HepG2 (cell line): ENCODE measurements around the gene ZBTB22. TPM values are rescaled to one million over a fixed set of nuclear protein-coding genes. Genes with fewer than 3 reads are reported as not detected.

Experiments used
- ATAC-seq: fragments of 200-7000 bp; cut with Tn5 transposase; 3 replicates; pipeline ENCODE4 v1.9.1; 2020; ENCODE audit warnings: mild to moderate bottlenecking, moderate library complexity
- BruUV-seq: library from RNA; stranded (reverse); fragments of 400-500 nt; replicated peaks from 2 replicates; lab custom pipeline; 2021; lab: Mats Ljungman, UMichigan
- CTCF ChIA-PET: fragments of 300-600 bp; formaldehyde crosslinking; extraction: SDS; loops from one replicate; lab custom pipeline; 2021; ENCODE audit warnings: low total read pairs, inconsistent platforms, low intra/inter-chr PET ratio; lab: Yijun Ruan, JAX
- POLR2A ChIA-PET: fragments of 350-600 bp; sonication (Branson Sonifier 250); formaldehyde crosslinking; loops from one replicate; lab custom pipeline; 2020; ENCODE audit warnings: antibody characterized with exemption, inconsistent platforms; lab: Yijun Ruan, JAX
- DNase-seq: peaks from one replicate; pipeline ENCODE4 v3.0.0-alpha.2; 2015; ENCODE audit warnings: low spot score
- FAIRE-seq: peaks from 3 replicates; lab custom pipeline; 2011; peaks lifted over from hg19 to GRCh38; lab: Jason Lieb, UNC
- H2AFZ ChIP-seq: one replicate; pipeline ENCODE4 v1.6.1; 2011; ENCODE audit warnings: low read length, inconsistent platforms
- H3K27ac ChIP-seq: fragments of 300-600 bp; 3 replicates; pipeline ENCODE4 v1.8.0; 2011; ENCODE audit warnings: mixed run types, mild to moderate bottlenecking, mixed read lengths, low read length, inconsistent platforms; ENCODE audit not compliant: insufficient read depth; ENCODE audit errors: extremely low read length
- H3K27me3 ChIP-seq, 2 experiments: fragments of 200-600 bp in 1 of 2; 2 replicates in 1 of 2; 3 replicates in 1 of 2; pipeline versions ENCODE4 v1.6.0 to v1.8.0; 2011; ENCODE audit warnings: low read length in 2 of 2, mild to moderate bottlenecking in 2 of 2, moderate library complexity in 2 of 2, inconsistent platforms in 1 of 2; ENCODE audit not compliant: insufficient read depth in 2 of 2, control insufficient read depth in 1 of 2
- H3K36me3 ChIP-seq, 2 experiments: fragments of 200-600 bp in 1 of 2; replicated peaks in 1 of 2; 2 replicates in 1 of 2; 3 replicates in 1 of 2; pipeline versions ENCODE4 v1.5.1 to v1.8.0; 2011; ENCODE audit warnings: low read length in 2 of 2, inconsistent platforms in 1 of 2; ENCODE audit not compliant: insufficient read depth in 2 of 2, control insufficient read depth in 1 of 2
- H3K4me1 ChIP-seq: 2 replicates; pipeline ENCODE4 v1.5.1; 2012; ENCODE audit warnings: low read length, inconsistent platforms; ENCODE audit not compliant: insufficient read depth
- H3K4me2 ChIP-seq: 2 replicates; pipeline ENCODE4 v1.6.0; 2011; ENCODE audit warnings: low read depth, low read length, inconsistent platforms
- H3K4me3 ChIP-seq, 3 experiments: fragments of 200-600 bp in 1 of 3; sonication (generic), shearing (Covaris generic) in 1 of 3; replicated peaks in 1 of 3; 2 replicates each; pipeline ENCODE4 v1.5.1; 2011 to 2016; ENCODE audit warnings: low read length in 3 of 3, inconsistent platforms in 2 of 3, low read depth in 2 of 3, mild to moderate bottlenecking in 2 of 3, control low read depth in 1 of 3, mixed read lengths in 1 of 3; ENCODE audit not compliant: insufficient read depth in 1 of 3
- H3K79me2 ChIP-seq: one replicate; pipeline ENCODE4 v1.6.1; 2011; ENCODE audit warnings: low read length, inconsistent platforms; ENCODE audit not compliant: insufficient read depth
- H3K9ac ChIP-seq: 2 replicates; pipeline ENCODE4 v1.6.0; 2011; ENCODE audit warnings: mild to moderate bottlenecking, low read depth, low read length, inconsistent platforms; ENCODE audit not compliant: insufficient read depth
- H3K9me3 ChIP-seq: 2 replicates; pipeline ENCODE4 v1.5.1; 2012; ENCODE audit warnings: mild to moderate bottlenecking, low read length
- H4K20me1 ChIP-seq: 2 replicates; pipeline ENCODE4 v1.6.0; 2011; ENCODE audit warnings: inconsistent platforms, mild to moderate bottlenecking, low read length, moderate library complexity; ENCODE audit not compliant: insufficient read depth
- ATF6 ChIP-seq: sonication (generic); formaldehyde crosslinking; conservative IDR thresholded peaks from 2 replicates; pipeline ENCODE4 v1.4.0; 2020; ENCODE audit warnings: missing genetic modification reagents
- ESRRA ChIP-seq: sonication (generic); formaldehyde crosslinking; IDR thresholded peaks from 2 replicates; pipeline ENCODE4 v1.5.1; 2020; ENCODE audit warnings: mild to moderate bottlenecking, low read depth, missing genetic modification reagents
- FOXK1 ChIP-seq: sonication (generic); formaldehyde crosslinking; IDR thresholded peaks from 2 replicates; pipeline ENCODE4 v1.4.0; 2020; ENCODE audit warnings: low read depth, missing genetic modification reagents, borderline replicate concordance
- MEF2D ChIP-seq: sonication (generic); formaldehyde crosslinking; IDR thresholded peaks from 2 replicates; pipeline ENCODE4 v1.5.1; 2020; ENCODE audit warnings: mild to moderate bottlenecking, missing genetic modification reagents
- MTA3 ChIP-seq: sonication (generic); formaldehyde crosslinking; IDR thresholded peaks from 2 replicates; pipeline ENCODE4 v1.4.0; 2020; ENCODE audit warnings: missing genetic modification reagents
- MXD3 ChIP-seq: IDR thresholded peaks from 2 replicates; pipeline ENCODE4 v1.6.1; 2016; ENCODE audit warnings: mild to moderate bottlenecking, missing biosample characterization, missing genetic modification reagents
- XBP1 ChIP-seq: sonication (generic); formaldehyde crosslinking; IDR thresholded peaks from 2 replicates; pipeline ENCODE4 v1.5.0; 2020; ENCODE audit warnings: missing genetic modification reagents
- ZKSCAN5 ChIP-seq: sonication (generic); formaldehyde crosslinking; IDR thresholded peaks from 2 replicates; pipeline ENCODE4 v1.5.1; 2020; ENCODE audit warnings: mild to moderate bottlenecking, missing genetic modification reagents
- ZMAT5 ChIP-seq: sonication (generic); formaldehyde crosslinking; IDR thresholded peaks from 2 replicates; pipeline ENCODE4 v1.5.0; 2020; ENCODE audit warnings: mild to moderate bottlenecking, low read depth, missing genetic modification reagents, borderline replicate concordance
- ZNF234 ChIP-seq: sonication (generic); formaldehyde crosslinking; conservative IDR thresholded peaks from 2 replicates; pipeline ENCODE4 v1.5.1; 2020; ENCODE audit warnings: mild to moderate bottlenecking, missing genetic modification reagents
- ZNF260 ChIP-seq: sonication (generic); formaldehyde crosslinking; IDR thresholded peaks from 2 replicates; pipeline ENCODE4 v1.4.0; 2020; ENCODE audit warnings: missing genetic modification reagents, low read depth, mild to moderate bottlenecking, borderline replicate concordance
- ZNF629 ChIP-seq: sonication (generic); formaldehyde crosslinking; conservative IDR thresholded peaks from 2 replicates; pipeline ENCODE4 v1.5.0; 2020; ENCODE audit warnings: missing genetic modification reagents
- ZNF644 ChIP-seq: IDR thresholded peaks from 2 replicates; pipeline ENCODE4 v1.6.1; 2016; ENCODE audit warnings: low read depth
- ZNF678 ChIP-seq: sonication (generic); formaldehyde crosslinking; IDR thresholded peaks from 2 replicates; pipeline ENCODE4 v1.4.0; 2020; ENCODE audit warnings: mild to moderate bottlenecking, missing genetic modification reagents
- WGBS: methylation state at CpG from one replicate; pipeline ENCODE4 v1.1.6; 2017; ENCODE audit warnings: low lambda C conversion rate; 5-methylcytosine and 5-hydroxymethylcytosine counted together
- in situ Hi-C: cut with HindIII; loops from 2 replicates; pipeline ENCODE4 v1.10.0; 2017; ENCODE audit warnings: low pct_unique_long_range_greater_than_20kb; ENCODE audit not compliant: extremely low pct_ligation_motif_present
- intact Hi-C: fragments of 100-400 bp; cut with micrococcal nuclease; formaldehyde crosslinking; loops from one replicate; pipeline ENCODE4 v1.10.0; 2022; ENCODE audit not compliant: unreplicated experiment
- polyA plus RNA-seq, 8 experiments: library from polyadenylated mRNA; depleted of rRNA in 3 of 8; stranded (reverse) in 7 of 8; unstranded in 1 of 8; fragments of >200 nt; fragmentation: Illumina TruSeq in 4 of 8; extraction: Trizol in 4 of 8; gene quantifications; 2 replicates each; pipeline versions ENCODE4 v1.2.1 to v1.2.3, GENCODE V29; 2011 to 2016; ENCODE audit warnings: low read depth in 4 of 8, missing spikeins in 1 of 8, mixed read lengths in 1 of 8; ENCODE audit not compliant: insufficient read depth in 1 of 8
- total RNA-seq, 5 experiments: library from RNA; depleted of rRNA; stranded (reverse); fragments of >200 nt; fragmentation: Illumina TruSeq; extraction: Trizol; gene quantifications; 2 replicates each; pipeline ENCODE4 v1.2.3, GENCODE V29; 2016; ENCODE audit warnings: low read depth in 1 of 5
- TF ChIP-seq, protein P1 (sequence below): sonication (generic); formaldehyde crosslinking; IDR thresholded peaks from 2 replicates; pipeline ENCODE4 v1.4.0; 2020; ENCODE audit warnings: missing genetic modification reagents

ZBTB22 gene
- total and polyA plus RNA-seq, 2 of the 13 experiments (the other 11 are each of a cell fraction or from before 2014, with no cell fraction given), result 8.0 to 10.6 TPM

- TF ChIP-seq ATF6 (CRISPR knock-in tag) (no peak), MTA3 (no peak), XBP1 (CRISPR knock-in tag) (no peak), ZNF678 (CRISPR knock-in tag) (peak; percentile 77; the same call in 1 of the 2 replicates)
- TF ChIP-seq, all 625 proteins: peak for 200
These were observed 3.6 kb downstream of the ZBTB22 start, which contains the start of gene TAPBP (continued) for GRCh38 chr6:33313709-33314514.

DNA sequence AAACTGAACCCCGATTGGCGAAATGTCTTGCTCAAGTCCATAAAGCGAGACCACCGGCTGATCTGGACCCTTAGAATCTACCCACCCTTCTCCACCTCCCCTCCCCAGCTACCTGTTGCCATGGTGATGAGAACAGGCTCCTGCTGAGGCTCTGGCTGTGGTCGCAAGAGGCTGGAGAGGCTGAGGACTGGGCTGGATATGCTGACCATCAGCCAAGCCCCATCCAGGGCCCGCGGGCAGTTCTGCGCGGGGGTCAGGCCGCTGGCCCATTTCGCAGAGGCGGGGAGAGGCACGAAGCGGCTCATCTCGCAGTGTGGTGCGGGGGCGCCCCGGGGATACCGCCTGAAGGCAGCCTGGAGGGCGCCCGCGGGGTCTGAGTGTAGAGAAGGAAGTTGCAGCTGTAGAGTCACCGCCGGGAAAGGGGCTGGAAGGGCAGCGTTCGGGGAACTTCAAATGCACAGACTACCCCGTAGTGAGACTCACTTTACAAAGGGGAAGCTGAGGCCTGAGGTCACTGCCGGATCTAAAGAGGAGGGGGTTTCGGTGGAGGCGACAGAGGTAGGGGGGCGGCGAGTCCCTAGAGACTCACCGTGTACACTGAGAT is 4.3 kb downstream of the ZBTB22 start:
- Histone ChIP-seq H3K4me3 (peak overlapping the region; percentile 92 to 98 (median 98)), H3K4me2 (peak overlapping the region; percentile 94), H3K27ac (peak overlapping the region; percentile 83), H3K9ac (peak overlapping the region; percentile 92), H2AFZ (peak overlapping the region; percentile 38), H3K27me3 (no peaks in the 10 kb centered on the region; a peak in 1 of 5 replicates), H4K20me1 (peaks cover 3% of the 10 kb centered on the region; the same call in 1 of the 2 replicates), H3K36me3 (0 out of 5 replicates have a peak, but pooled peaks cover 0 to 2% of the 10 kb centered on the region in 2 experiments), H3K9me3 (no peaks in the 10 kb centered on the region), H3K79me2 (peaks cover 20% of the 10 kb centered on the region), H3K4me1 (peaks cover 25% of the 10 kb centered on the region)
- FAIRE-seq (no peak), DNase-seq (no peak), ATAC-seq (peak; percentile 31)
- intact Hi-C loops, result loop anchor here (5.0 kb wide), 1 partner anchor 41 kb away; the partner anchor contains the start of genes RPS18 and VPS52
- in situ Hi-C loops, result no loop called here
- POLR2A ChIA-PET, result interaction anchor here (0.6 to 2.7 kb wide), 10 partner anchors 11 to 341 kb away, joined by 3 to 40 read pairs (median 9); partner anchors contain the start of genes CUTA, PFDN6, PHF1 and RGL2
- BruUV-seq, result no TSS peak
- WGBS, result 1% methylated on average over 33 of the region's 33 CpGs
- CTCF ChIA-PET, result no interaction called here
- TF ChIP-seq MXD3 (CRISPR knock-in tag) (peak; percentile 64; the same call in 1 of the 2 replicates), ZNF234 (peak; percentile 66; the same call in 1 of the 2 replicates), ZNF644 (CRISPR knock-in tag) (no peak), ZNF629 (CRISPR knock-in tag) (peak; percentile 82), MEF2D (0 out of 2 replicates have a peak, but pooled peaks have one; percentile 17), FOXK1 (CRISPR knock-in tag) (peak; percentile 9; the same call in 1 of the 2 replicates), ZNF260 (peak; percentile 79; the same call in 1 of the 2 replicates), ZKSCAN5 (CRISPR knock-in tag) (0 out of 2 replicates have a peak, but pooled peaks have one; percentile 15), ZMAT5 (CRISPR knock-in tag) (no peak), ESRRA (0 out of 2 replicates have a peak, but pooled peaks have one; percentile 11)
- TF ChIP-seq, protein P1, sequence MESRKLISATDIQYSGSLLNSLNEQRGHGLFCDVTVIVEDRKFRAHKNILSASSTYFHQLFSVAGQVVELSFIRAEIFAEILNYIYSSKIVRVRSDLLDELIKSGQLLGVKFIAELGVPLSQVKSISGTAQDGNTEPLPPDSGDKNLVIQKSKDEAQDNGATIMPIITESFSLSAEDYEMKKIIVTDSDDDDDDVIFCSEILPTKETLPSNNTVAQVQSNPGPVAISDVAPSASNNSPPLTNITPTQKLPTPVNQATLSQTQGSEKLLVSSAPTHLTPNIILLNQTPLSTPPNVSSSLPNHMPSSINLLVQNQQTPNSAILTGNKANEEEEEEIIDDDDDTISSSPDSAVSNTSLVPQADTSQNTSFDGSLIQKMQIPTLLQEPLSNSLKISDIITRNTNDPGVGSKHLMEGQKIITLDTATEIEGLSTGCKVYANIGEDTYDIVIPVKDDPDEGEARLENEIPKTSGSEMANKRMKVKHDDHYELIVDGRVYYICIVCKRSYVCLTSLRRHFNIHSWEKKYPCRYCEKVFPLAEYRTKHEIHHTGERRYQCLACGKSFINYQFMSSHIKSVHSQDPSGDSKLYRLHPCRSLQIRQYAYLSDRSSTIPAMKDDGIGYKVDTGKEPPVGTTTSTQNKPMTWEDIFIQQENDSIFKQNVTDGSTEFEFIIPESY, result 0 out of 2 replicates have a peak, but pooled peaks have one; percentile 9
